DND-41 (cell line): Measurements from ENCODE around the gene C9orf153.

Experiments
- CTCF ChIP-seq: IDR thresholded peaks from 2 replicates; pipeline ENCODE4 v1.5.1; 2012; ENCODE audit warnings: borderline replicate concordance, low read length, moderate library complexity, mild to moderate bottlenecking; ENCODE audit not compliant: poor library complexity, severe bottlenecking; ENCODE audit errors: extremely low read depth
- EZH2 ChIP-seq: IDR thresholded peaks from 3 replicates; pipeline ENCODE4 v1.6.1; 2012; ENCODE audit warnings: borderline replicate concordance, low read depth, mild to moderate bottlenecking, moderate library complexity, low read length, inconsistent platforms; ENCODE audit not compliant: severe bottlenecking

DNA sequence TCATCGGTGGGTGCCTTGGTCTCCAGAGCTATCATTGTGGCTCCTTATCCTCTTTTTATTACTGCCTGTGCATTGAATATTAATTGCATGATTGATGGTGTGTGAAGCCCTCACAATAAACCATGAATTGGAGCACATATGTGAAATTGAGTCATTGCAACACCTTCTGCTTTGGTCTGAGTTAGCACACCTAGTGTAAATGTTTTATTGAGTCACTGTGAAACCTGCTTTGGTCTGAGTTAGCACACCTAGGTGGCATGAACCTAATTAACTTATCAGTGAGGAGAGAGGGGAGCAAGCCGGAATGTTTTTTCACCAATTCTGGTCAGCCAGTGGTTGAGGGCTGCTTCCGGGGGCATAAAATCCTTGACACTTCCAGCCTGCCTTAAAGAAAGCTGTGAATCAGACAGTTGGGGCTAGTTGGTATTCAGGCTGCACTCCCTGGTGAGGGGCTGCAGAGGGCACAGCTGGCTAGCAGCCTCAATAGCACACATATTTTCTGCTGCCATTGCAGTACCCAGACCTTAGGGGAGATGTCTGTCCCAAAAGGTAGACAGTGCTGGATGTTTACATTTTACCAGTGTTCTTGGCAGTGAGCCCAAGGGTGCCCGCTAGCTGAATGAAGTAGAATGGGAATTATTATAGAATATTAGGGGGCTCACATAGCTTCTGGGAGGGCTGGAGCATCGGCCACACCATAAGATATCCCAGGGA, 83.6 kb downstream of the C9orf153 start:
- TF ChIP-seq CTCF (no peak), EZH2 (no peak)
